HepG2 (cell line): ENCODE measurements around the gene GFRAL. TPM values are rescaled to one million over a fixed set of nuclear protein-coding genes. Genes with fewer than 3 reads are reported as not detected.

Source experiments
- ATAC-seq: fragments of 200-7000 bp; cut with Tn5 transposase; 3 replicates; pipeline ENCODE4 v1.9.1; 2020; ENCODE audit warnings: mild to moderate bottlenecking, moderate library complexity
- BruUV-seq: library from RNA; stranded (reverse); fragments of 400-500 nt; replicated peaks from 2 replicates; lab custom pipeline; 2021; lab: Mats Ljungman, UMichigan
- CTCF ChIA-PET: fragments of 300-600 bp; formaldehyde crosslinking; extraction: SDS; loops from one replicate; lab custom pipeline; 2021; ENCODE audit warnings: low total read pairs, inconsistent platforms, low intra/inter-chr PET ratio; lab: Yijun Ruan, JAX
- POLR2A ChIA-PET: fragments of 350-600 bp; sonication (Branson Sonifier 250); formaldehyde crosslinking; loops from one replicate; lab custom pipeline; 2020; ENCODE audit warnings: antibody characterized with exemption, inconsistent platforms; lab: Yijun Ruan, JAX
- DNase-seq: peaks from one replicate; pipeline ENCODE4 v3.0.0-alpha.2; 2015; ENCODE audit warnings: low spot score
- FAIRE-seq: peaks from 3 replicates; lab custom pipeline; 2011; peaks lifted over from hg19 to GRCh38; lab: Jason Lieb, UNC
- H2AFZ ChIP-seq: one replicate; pipeline ENCODE4 v1.6.1; 2011; ENCODE audit warnings: low read length, inconsistent platforms
- H3K27ac ChIP-seq: fragments of 300-600 bp; 3 replicates; pipeline ENCODE4 v1.8.0; 2011; ENCODE audit warnings: mixed run types, mild to moderate bottlenecking, mixed read lengths, low read length, inconsistent platforms; ENCODE audit not compliant: insufficient read depth; ENCODE audit errors: extremely low read length
- H3K27me3 ChIP-seq, 2 experiments: fragments of 200-600 bp in 1 of 2; 2 replicates in 1 of 2; 3 replicates in 1 of 2; pipeline versions ENCODE4 v1.6.0 to v1.8.0; 2011; ENCODE audit warnings: low read length in 2 of 2, mild to moderate bottlenecking in 2 of 2, moderate library complexity in 2 of 2, inconsistent platforms in 1 of 2; ENCODE audit not compliant: insufficient read depth in 2 of 2, control insufficient read depth in 1 of 2
- H3K36me3 ChIP-seq, 2 experiments: fragments of 200-600 bp in 1 of 2; replicated peaks in 1 of 2; 2 replicates in 1 of 2; 3 replicates in 1 of 2; pipeline versions ENCODE4 v1.5.1 to v1.8.0; 2011; ENCODE audit warnings: low read length in 2 of 2, inconsistent platforms in 1 of 2; ENCODE audit not compliant: insufficient read depth in 2 of 2, control insufficient read depth in 1 of 2
- H3K4me1 ChIP-seq: 2 replicates; pipeline ENCODE4 v1.5.1; 2012; ENCODE audit warnings: low read length, inconsistent platforms; ENCODE audit not compliant: insufficient read depth
- H3K4me2 ChIP-seq: 2 replicates; pipeline ENCODE4 v1.6.0; 2011; ENCODE audit warnings: low read depth, low read length, inconsistent platforms
- H3K4me3 ChIP-seq, 3 experiments: fragments of 200-600 bp in 1 of 3; sonication (generic), shearing (Covaris generic) in 1 of 3; replicated peaks in 1 of 3; 2 replicates each; pipeline ENCODE4 v1.5.1; 2011 to 2016; ENCODE audit warnings: low read length in 3 of 3, inconsistent platforms in 2 of 3, low read depth in 2 of 3, mild to moderate bottlenecking in 2 of 3, control low read depth in 1 of 3, mixed read lengths in 1 of 3; ENCODE audit not compliant: insufficient read depth in 1 of 3
- H3K79me2 ChIP-seq: one replicate; pipeline ENCODE4 v1.6.1; 2011; ENCODE audit warnings: low read length, inconsistent platforms; ENCODE audit not compliant: insufficient read depth
- H3K9ac ChIP-seq: 2 replicates; pipeline ENCODE4 v1.6.0; 2011; ENCODE audit warnings: mild to moderate bottlenecking, low read depth, low read length, inconsistent platforms; ENCODE audit not compliant: insufficient read depth
- H3K9me3 ChIP-seq: 2 replicates; pipeline ENCODE4 v1.5.1; 2012; ENCODE audit warnings: mild to moderate bottlenecking, low read length
- H4K20me1 ChIP-seq: 2 replicates; pipeline ENCODE4 v1.6.0; 2011; ENCODE audit warnings: inconsistent platforms, mild to moderate bottlenecking, low read length, moderate library complexity; ENCODE audit not compliant: insufficient read depth
- CENPT ChIP-seq: sonication (generic); formaldehyde crosslinking; IDR thresholded peaks from 2 replicates; pipeline ENCODE4 v1.8.0; 2022; ENCODE audit warnings: low read depth, mild to moderate bottlenecking, moderate library complexity, missing genetic modification reagents
- FOXA3 ChIP-seq: IDR thresholded peaks from 2 replicates; pipeline ENCODE4 v1.6.1; 2016; ENCODE audit warnings: missing genetic modification reagents, missing compliant biosample characterization
- HNRNPK ChIP-seq: fragments of 200-400 bp; formaldehyde crosslinking; IDR thresholded peaks from 2 replicates; pipeline ENCODE4 v1.6.1; 2018; ENCODE audit warnings: low read length, low read depth, moderate library complexity, mild to moderate bottlenecking; ENCODE audit not compliant: poor library complexity, severe bottlenecking
- KDM3A ChIP-seq: IDR thresholded peaks from 2 replicates; pipeline ENCODE4 v1.6.1; 2018; ENCODE audit warnings: low read depth, missing compliant biosample characterization
- KDM5A ChIP-seq: fragments of 200-600 bp; sonication (generic); IDR thresholded peaks from 2 replicates; pipeline ENCODE4 v1.7.0; 2018; ENCODE audit warnings: antibody characterized with exemption, mild to moderate bottlenecking, low read length, borderline replicate concordance
- KMT2B ChIP-seq: IDR thresholded peaks from 2 replicates; pipeline ENCODE4 v1.6.1; 2016; ENCODE audit warnings: missing genetic modification reagents, missing compliant biosample characterization
- NPAS2 ChIP-seq: sonication (generic); formaldehyde crosslinking; IDR thresholded peaks from 2 replicates; pipeline ENCODE4 v1.8.0; 2022; ENCODE audit warnings: mild to moderate bottlenecking, missing genetic modification reagents, borderline replicate concordance
- RELA ChIP-seq: sonication (generic); formaldehyde crosslinking; IDR thresholded peaks from 2 replicates; pipeline ENCODE4 v1.4.0; 2020; ENCODE audit warnings: missing genetic modification reagents
- SRY ChIP-seq: sonication (generic); formaldehyde crosslinking; IDR thresholded peaks from 2 replicates; pipeline ENCODE4 v1.8.0; 2022; ENCODE audit warnings: mild to moderate bottlenecking, missing genetic modification reagents
- WIZ ChIP-seq: sonication (generic); formaldehyde crosslinking; IDR thresholded peaks from 2 replicates; pipeline ENCODE4 v1.5.1; 2020; ENCODE audit warnings: mild to moderate bottlenecking, missing genetic modification reagents
- ZNF230 ChIP-seq: sonication (generic); formaldehyde crosslinking; IDR thresholded peaks from 2 replicates; pipeline ENCODE4 v1.4.0; 2020; ENCODE audit warnings: mild to moderate bottlenecking, missing genetic modification reagents
- ZNF296 ChIP-seq: sonication (generic); formaldehyde crosslinking; conservative IDR thresholded peaks from 2 replicates; pipeline ENCODE4 v1.5.0; 2020; ENCODE audit warnings: mild to moderate bottlenecking, missing genetic modification reagents
- ZNF3 ChIP-seq: IDR thresholded peaks from 2 replicates; pipeline ENCODE4 v1.7.0; 2017; ENCODE audit warnings: inconsistent platforms
- ZNF432 ChIP-seq: sonication (generic); formaldehyde crosslinking; IDR thresholded peaks from 2 replicates; pipeline ENCODE4 v1.5.0; 2020; ENCODE audit warnings: missing genetic modification reagents, mild to moderate bottlenecking, borderline replicate concordance
- ZNF562 ChIP-seq: sonication (generic); formaldehyde crosslinking; IDR thresholded peaks from 2 replicates; pipeline ENCODE4 v1.8.0; 2022; ENCODE audit warnings: missing genetic modification reagents, borderline replicate concordance
- ZNF841 ChIP-seq: sonication (generic); formaldehyde crosslinking; IDR thresholded peaks from 2 replicates; pipeline ENCODE4 v1.8.1; 2023; ENCODE audit warnings: missing genetic modification reagents, borderline replicate concordance
- ZNF879 ChIP-seq: sonication (generic); formaldehyde crosslinking; IDR thresholded peaks from 2 replicates; pipeline ENCODE4 v1.8.1; 2023; ENCODE audit warnings: missing genetic modification reagents
- WGBS: methylation state at CpG from one replicate; pipeline ENCODE4 v1.1.6; 2017; ENCODE audit warnings: low lambda C conversion rate; 5-methylcytosine and 5-hydroxymethylcytosine counted together
- in situ Hi-C: cut with HindIII; loops from 2 replicates; pipeline ENCODE4 v1.10.0; 2017; ENCODE audit warnings: low pct_unique_long_range_greater_than_20kb; ENCODE audit not compliant: extremely low pct_ligation_motif_present
- intact Hi-C: fragments of 100-400 bp; cut with micrococcal nuclease; formaldehyde crosslinking; loops from one replicate; pipeline ENCODE4 v1.10.0; 2022; ENCODE audit not compliant: unreplicated experiment
- polyA plus RNA-seq, 8 experiments: library from polyadenylated mRNA; depleted of rRNA in 3 of 8; stranded (reverse) in 7 of 8; unstranded in 1 of 8; fragments of >200 nt; fragmentation: Illumina TruSeq in 4 of 8; extraction: Trizol in 4 of 8; gene quantifications; 2 replicates each; pipeline versions ENCODE4 v1.2.1 to v1.2.3, GENCODE V29; 2011 to 2016; ENCODE audit warnings: low read depth in 4 of 8, missing spikeins in 1 of 8, mixed read lengths in 1 of 8; ENCODE audit not compliant: insufficient read depth in 1 of 8
- total RNA-seq, 5 experiments: library from RNA; depleted of rRNA; stranded (reverse); fragments of >200 nt; fragmentation: Illumina TruSeq; extraction: Trizol; gene quantifications; 2 replicates each; pipeline ENCODE4 v1.2.3, GENCODE V29; 2016; ENCODE audit warnings: low read depth in 1 of 5
- TF ChIP-seq, protein P1 (sequence below): sonication (generic); formaldehyde crosslinking; IDR thresholded peaks from 2 replicates; pipeline ENCODE4 v1.5.1; 2020; ENCODE audit warnings: missing genetic modification reagents, mild to moderate bottlenecking, borderline replicate concordance
- TF ChIP-seq, protein P2 (sequence below): sonication (generic); formaldehyde crosslinking; conservative IDR thresholded peaks from 2 replicates; pipeline ENCODE4 v1.4.0; 2020; ENCODE audit warnings: missing genetic modification reagents

The GFRAL gene
- total and polyA plus RNA-seq, 2 of the 13 experiments (the other 11 are each of a cell fraction or from before 2014, with no cell fraction given): not detected

DNA sequence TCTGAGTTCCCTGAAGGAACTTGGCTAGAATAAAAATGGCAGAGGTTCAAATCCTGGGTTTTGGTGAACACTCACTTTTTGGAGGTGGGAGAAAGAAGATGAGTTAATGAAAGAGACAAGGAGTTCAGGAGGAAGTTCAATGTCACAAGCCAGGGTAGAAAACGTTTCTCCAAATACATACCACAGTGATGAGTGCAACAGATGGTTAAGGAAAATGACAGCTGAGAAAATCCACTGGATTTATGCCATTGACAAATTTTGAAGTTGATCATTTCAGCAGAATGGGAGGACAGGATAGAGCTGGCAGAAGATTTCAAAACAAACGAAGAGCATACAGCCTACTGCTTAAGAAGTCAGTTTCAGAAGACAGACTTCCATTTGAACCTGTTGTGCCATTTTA lies 122.7 kb downstream of the GFRAL start:
- WGBS: 0% methylated on average over 2 of the region's 2 CpGs
- in situ Hi-C loops (no loop called here), intact Hi-C loops (no loop called here)
- no peak overlapping the region for H3K27ac ChIP-seq
- H3K79me2 ChIP-seq: no peaks in the 10 kb centered on the region
- FAIRE-seq (no peak), ATAC-seq (no peak), DNase-seq (no peak)
- no peaks in the 10 kb centered on the region for H3K36me3 ChIP-seq
- TF ChIP-seq NPAS2 (CRISPR knock-in tag) (no peak), CENPT (CRISPR knock-in tag) (no peak), KMT2B (CRISPR knock-in tag) (no peak), ZNF3 (CRISPR knock-in tag) (no peak), WIZ (CRISPR knock-in tag) (no peak), RELA (no peak), ZNF879 (CRISPR knock-in tag) (no peak), KDM3A (CRISPR knock-in tag) (no peak), ZNF296 (no peak), ZNF432 (CRISPR knock-in tag) (no peak), ZNF841 (CRISPR knock-in tag) (no peak), HNRNPK (no peak), ZNF562 (no peak), KDM5A (no peak), SRY (CRISPR knock-in tag) (no peak), ZNF230 (CRISPR knock-in tag) (no peak), FOXA3 (CRISPR knock-in tag) (no peak)
- TF ChIP-seq, protein P1, sequence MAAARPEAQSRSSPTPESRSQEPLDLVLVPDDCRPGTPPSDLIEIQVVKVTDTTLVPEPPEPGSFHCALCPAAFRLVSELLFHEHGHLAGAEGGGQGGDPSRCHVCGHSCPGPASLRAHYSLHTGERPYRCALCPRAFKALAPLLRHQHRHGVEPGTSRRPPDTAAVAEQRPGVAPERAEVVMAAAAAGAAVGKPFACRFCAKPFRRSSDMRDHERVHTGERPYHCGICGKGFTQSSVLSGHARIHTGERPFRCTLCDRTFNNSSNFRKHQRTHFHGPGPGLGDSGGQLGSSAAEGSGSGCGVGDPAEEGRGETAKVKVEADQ (CRISPR knock-in tag): no peak
- TF ChIP-seq, protein P2, sequence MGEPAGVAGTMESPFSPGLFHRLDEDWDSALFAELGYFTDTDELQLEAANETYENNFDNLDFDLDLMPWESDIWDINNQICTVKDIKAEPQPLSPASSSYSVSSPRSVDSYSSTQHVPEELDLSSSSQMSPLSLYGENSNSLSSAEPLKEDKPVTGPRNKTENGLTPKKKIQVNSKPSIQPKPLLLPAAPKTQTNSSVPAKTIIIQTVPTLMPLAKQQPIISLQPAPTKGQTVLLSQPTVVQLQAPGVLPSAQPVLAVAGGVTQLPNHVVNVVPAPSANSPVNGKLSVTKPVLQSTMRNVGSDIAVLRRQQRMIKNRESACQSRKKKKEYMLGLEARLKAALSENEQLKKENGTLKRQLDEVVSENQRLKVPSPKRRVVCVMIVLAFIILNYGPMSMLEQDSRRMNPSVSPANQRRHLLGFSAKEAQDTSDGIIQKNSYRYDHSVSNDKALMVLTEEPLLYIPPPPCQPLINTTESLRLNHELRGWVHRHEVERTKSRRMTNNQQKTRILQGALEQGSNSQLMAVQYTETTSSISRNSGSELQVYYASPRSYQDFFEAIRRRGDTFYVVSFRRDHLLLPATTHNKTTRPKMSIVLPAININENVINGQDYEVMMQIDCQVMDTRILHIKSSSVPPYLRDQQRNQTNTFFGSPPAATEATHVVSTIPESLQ: no peak
- BruUV-seq: no TSS peak
- no peak overlapping the region for H3K9ac ChIP-seq
- no peaks in the 10 kb centered on the region for H4K20me1 ChIP-seq
- CTCF ChIA-PET: no interaction called here
- no peak overlapping the region for H3K4me2 ChIP-seq
- no peak overlapping the region for H2AFZ ChIP-seq
- H3K4me3 ChIP-seq: no peak overlapping the region
- POLR2A ChIA-PET: no interaction called here
- no peaks in the 10 kb centered on the region for H3K4me1 ChIP-seq
- no peaks in the 10 kb centered on the region for H3K27me3 ChIP-seq
- H3K9me3 ChIP-seq: no peaks in the 10 kb centered on the region
